ENCODE measurements around the gene FGD5.

DNA sequence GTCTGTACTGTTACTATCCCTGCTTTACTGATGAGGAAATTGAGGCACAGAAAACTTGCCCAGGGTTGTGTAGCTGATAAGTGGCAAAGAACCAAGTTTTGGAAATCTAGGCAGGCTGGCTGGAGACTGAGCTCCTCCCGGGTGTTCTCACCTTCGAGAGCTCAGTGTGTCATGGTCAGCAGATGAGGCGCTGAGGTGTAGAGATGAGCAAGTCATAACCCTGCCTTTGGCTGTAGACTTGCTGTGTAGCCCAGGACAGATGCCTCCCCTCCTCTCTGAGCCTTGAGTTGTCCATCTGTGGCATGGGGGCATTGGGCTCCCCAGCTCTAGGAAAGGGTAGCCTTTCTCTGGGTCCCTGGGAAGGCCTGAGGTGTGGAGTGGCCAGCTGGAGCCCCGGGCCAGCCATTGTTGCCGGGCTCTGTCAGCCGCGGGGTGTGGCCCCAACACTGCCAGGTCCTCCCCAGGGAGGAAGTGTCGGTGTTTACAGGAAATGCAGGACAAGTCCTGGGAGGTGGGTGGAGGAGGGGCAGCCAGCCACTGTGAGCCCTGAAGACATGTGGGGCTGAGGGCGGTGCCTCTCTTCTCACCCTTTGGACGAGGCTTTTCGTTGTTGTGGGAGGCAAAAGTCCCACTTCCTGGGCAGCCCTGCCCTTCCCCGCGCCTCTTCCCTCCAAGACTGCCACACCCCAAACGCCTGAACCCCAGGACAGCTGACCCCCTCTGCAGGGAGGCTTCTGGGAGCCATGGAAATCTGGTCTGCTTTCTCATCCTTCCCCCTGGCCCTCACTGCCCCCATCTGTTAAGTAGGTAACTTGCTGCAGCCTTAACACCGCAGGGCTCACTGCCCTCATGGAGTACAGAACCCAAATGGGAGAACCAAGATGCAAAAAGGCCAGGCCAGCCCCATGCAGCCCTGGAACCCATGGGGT lies 29.1 kb downstream of the FGD5 start:
- TF ChIP-seq CTCF (IDR thresholded peaks at IDR 0.05) (no peak), POLR2A (IDR thresholded peaks at IDR 0.05) (no peak)

Measured in heart left ventricle (tissue), 13 donors.